AG20443 (cell line): ENCODE measurements around the gene NLGN1.
A peak's percentile ranks its signal among the peaks of the same experiment; 100 is the strongest.

Experiments
- DNase-seq: peaks from one replicate; pipeline ENCODE4 v3.0.0; 2012; ENCODE audit warnings: low spot score, mixed read lengths

NLGN1 gene

DNA sequence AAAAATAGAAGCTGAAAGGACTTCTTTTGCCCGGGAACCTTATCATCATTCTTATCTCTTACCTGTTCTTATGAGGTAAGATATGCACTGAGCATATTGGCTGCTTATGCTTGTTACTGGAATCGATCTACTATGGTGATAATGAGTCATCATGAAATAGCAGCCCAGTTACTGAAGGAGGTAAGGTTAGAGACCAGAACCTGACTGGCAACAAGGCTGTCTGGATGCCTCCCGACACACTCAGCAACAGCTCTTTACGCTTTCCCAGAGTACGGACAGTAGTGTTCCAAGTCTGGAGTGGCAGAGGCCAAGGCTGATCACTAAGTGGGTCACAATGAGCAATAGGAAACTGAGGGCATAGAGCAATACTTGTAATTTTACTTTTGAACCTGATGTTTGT, 314.1 kb downstream of the NLGN1 start:
- no peak for DNase-seq

DNA sequence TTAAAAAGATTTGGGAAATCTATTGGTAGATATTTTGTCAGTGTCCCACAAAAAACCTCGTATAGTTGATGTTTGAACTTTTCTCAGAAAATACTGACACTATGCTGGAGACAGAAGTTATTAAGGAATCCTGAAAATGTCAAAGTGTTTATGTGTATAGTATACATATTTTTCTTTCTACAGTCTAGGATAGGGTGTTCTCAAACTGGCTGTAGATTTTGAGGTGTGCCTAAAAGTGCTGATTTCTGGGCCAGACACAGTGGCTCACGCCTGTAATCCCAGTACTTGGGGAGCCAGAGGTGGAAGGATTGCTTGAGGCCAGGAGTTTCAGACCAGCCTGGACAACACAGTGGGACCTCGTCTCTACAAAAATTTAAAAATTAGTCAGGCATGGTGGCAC, 322.0 kb downstream of the NLGN1 start:
- no peak for DNase-seq

DNA sequence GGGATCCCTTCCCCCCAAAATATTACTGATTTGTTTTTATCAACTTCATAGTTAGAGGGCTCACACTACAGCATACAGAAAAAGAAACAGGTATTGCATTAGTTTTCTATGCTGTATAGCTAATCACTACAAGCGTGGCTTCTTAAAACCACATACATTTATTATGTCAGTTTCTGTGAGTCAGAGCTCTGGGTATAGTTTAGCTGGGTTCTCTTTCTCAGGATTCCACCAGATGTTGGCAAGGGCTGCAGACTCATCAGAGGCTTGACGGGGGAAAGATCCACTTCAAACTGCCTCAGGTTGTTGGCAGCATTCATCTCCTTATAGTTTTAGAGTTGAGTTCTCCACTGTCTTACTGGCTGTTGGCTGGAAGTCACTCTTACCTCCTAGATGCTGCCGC, 328.0 kb downstream of the NLGN1 start:
- DNase-seq: no peak

DNA sequence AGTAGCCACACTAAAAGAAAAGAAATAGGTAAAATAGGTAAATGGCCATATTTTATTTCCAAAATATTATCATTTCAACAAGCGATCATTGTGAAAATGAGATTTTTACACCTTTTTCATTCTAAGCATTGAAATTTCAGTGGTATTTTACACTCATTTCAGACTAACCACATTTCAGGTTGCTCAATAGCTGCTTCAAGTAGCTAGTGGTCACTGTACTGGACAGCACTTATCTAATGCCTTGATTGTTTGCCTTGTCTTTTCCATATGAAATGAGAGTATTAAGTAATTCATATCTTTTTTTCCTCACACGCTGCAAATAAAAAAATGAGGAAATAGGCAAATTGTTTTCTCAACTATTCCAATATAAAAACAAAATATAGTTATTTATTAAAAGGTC, 332.8 kb downstream of the NLGN1 start:
- no peak for DNase-seq

DNA sequence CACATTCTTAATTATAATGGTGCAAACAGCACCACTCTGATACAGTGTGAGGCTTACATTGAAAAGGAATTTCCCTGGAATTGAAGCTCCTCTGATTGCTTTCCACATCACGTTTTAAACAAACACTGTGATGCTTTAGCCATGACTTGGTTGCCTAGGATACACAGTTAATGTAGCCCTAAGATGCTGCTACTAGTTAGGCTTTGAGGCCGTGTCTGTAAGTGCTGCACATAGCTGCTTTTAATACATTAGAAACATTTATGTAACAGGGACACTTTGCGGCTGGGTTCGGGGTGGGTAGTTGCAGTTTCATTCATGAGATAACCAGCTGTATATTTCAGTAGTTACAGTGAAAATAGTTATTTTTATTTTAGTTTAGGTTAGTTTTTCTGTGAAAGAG, 334.7 kb downstream of the NLGN1 start:
- DNase-seq: peak; percentile 17

DNA sequence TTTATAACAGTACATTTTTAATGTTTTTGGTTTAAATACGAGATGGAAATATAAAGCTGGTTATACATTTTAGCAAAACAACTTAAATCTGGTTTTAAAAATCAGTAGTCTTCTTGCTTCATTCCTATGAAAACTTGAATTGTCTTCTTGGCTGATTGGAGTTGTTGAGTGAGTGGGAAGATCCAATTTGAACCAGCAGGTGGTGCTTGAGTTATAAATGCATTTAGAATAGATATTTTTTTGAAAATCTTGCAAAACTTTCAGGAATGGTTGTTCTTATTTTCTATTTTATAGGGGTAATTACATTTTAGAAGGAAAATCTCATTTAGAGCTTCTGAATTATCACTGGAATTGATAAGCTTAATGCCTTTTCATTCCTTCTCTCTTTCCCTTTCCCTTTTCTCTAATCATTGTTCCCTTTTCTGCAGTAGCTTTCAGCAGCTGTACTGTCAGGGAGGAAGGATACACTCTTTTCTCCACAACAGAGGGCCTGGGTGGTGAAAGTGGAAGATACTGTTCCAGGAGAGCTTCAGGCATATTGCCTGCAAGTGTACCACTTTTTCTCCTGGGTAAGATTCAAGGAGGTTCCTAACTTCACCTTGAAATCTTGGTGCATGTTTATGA, 335.6 kb downstream of the NLGN1 start:
- peak; percentile 39 for DNase-seq

DNA sequence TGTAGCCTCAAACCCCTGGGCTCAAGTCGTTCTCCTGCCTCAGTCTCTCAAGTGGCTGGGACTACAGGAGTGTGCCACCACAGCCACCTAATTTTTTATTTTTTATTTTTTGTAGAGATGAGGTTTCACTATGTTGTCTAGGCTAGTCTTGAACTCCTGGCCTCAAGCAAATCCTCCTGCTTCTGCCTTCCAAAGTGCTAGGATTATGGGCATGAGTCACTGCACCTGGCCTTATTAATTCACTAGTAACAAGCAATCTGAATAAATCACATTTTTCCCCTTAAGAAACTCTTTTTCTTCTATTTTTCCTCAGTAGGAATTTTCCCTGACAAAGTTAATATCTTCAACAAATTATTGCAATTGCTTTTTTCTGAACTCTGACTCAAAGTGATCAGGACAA, 336.9 kb downstream of the NLGN1 start:
- DNase-seq: no peak

DNA sequence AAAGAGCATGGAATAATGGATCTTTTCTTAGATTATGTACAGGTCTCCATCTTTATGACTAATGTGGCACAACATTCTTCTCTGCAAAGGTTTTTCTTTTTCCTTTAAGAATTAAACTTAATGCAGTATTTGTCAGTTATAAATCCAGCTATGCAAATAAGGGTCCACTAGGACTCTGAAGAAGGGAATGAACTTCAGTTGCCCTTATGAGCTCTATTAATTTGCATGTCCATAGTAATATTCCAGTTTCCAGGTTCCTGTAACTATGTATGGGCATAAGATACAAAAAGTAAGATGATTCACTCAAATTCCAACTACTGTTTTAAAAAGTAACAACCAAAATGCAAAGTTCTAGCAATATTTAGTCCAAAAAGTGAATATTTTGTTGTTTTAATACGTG, 337.4 kb downstream of the NLGN1 start:
- DNase-seq: no peak

DNA sequence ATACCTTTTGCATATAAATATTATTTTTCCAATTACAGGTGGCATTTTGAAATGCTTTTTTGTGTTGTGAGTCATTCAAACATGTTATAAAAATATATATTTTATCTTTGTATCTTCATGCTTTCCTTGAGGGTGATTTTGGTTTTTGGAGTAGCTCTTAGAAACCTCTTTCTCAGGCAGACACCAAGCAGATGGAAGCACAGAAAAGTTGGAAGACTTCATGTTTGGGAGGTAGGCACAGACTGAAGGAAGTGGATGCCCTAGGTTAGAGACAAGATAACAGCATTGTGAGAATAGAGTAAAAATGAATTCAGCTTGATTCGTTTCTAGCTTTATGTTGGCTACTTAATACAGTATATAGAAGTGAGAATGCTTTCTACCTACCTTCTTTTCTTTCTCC, 338.3 kb downstream of the NLGN1 start:
- no peak for DNase-seq

DNA sequence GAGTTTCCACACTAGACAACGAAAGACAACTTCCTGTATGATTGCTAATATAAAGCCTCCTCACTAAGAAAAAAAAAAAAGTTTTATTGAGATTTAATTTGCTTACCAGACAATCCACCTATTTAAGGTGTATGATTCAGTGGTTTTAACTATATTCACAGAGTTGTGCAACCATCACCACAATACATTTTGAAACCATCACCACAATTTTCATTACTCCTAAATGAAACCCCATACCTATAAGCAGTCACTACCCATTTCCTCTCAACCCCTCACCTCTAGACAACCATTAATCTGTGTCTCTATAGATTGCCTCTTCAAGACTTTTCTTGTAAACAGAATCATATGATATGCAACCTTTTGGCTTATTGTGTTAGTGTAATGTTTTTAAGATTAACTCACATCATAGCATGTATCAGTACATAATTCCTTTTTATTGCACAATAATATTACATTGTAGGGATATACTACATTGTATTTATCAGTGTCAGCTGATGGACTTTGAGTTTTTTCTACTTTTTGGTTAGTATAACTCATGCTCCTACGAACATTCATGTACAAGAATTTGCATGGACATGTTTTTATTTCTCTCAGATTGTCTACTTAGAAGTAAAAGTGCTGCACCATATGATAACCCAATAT, 339.7 kb downstream of the NLGN1 start:
- no peak for DNase-seq

DNA sequence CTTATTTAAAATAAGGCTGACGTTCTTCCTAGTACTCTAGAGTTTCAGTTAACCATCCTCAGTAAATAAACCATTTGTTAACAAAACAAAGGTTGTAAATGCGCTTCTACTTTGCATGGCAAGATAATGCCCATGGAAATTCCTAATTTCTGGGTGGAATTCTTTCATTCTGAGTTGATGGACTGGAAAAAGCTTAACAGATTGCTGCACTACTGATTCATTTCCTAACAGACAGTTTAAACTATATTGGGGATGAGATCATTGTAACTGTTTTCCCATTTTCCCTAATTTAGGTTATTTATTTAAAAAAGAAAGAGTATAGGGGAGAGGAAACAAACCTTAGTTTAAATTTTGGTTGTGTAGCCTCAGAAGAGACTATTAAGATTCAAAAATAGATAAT, 342.2 kb downstream of the NLGN1 start:
- DNase-seq: no peak

DNA sequence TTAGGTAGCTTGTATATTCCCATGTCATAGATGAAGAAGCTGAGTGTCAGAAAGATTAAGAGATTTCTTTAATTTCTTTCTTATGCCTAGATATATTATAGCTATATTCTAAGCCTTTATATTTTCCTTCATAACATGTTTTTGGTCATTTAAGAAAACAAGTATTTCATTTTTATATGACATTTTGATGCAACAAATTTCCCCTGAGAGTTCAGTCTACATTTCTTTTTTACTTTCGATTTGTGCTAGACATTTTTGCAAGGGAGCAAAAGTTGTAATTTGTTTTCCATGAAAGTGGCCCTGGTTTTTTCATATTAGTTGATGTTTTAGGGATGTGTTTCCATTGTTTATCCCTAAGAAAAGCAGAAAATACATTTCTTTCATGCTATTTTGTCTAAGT, 344.9 kb downstream of the NLGN1 start:
- DNase-seq: no peak

DNA sequence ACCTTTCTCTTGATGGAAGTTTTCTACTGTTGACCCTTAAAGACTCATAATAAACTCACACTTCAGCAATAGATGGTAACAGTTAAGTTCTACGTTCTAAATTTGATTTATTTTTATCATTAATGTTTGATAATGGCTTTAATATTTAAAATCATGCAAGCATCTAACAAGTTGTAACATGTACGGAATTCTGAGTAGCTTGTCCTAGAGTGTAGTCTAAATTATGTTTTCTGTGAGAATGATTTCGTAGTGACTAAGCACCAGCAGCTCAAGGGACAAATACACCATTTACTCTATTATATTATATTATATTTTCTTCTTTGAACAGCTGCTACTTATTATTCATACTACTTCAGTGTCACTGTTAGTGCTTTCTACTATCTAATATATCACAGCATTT, 345.6 kb downstream of the NLGN1 start:
- DNase-seq: no peak

DNA sequence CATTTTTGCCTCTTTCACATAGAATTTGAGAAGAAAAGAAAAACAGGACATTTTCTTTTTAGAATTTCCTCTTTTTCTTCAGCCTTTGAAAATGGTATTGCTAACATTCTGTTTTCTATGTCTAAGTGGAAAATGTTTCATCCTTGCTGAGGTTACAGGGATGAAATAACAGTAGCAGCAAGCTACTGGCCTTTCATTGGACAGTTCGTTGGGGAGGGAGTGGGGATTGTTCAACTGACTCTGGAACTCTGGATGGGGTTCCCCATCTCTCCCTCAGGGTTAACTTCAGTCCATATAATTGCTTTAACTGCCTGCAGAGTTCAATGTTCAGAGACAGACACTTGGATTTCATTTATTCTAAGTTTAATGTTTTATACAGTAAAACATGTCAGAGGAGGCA, 346.0 kb downstream of the NLGN1 start:
- DNase-seq: no peak

DNA sequence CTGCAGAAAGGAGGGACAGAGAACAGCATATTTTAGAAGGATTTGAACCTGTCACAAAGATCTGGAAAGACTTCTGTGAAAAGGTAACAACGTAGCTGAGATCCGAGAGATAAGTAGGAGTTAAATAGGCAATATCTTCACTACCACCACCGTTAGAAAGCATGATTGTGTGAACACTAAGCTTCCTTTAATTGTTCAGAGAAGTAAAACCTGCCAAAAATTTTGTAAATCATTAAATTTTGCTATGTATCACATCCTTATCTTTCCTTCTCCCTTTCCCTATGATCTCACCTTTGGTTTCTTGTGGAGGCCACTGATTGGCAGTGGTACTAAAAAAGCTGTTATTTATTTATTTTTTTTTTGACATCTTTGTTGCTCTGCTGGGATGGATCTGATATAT, 346.9 kb downstream of the NLGN1 start:
- DNase-seq: no peak

DNA sequence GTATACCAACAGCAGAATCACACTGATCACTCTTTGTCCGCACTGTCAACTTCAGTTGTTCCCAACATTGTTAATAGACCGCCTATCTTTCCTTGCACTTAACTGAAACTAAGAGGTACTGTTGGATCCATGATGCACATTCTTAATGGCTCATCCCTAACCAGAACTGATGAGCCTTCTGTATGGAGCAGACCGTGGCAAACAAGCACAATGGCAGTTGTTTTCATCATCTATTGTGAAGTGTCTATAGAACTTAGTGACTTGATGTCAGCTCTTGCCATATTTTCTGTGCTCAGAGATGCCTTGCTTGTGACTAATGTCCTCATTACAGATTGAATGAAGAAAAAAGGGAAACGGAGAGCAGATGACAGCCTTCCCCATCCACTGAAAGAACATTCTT, 347.4 kb downstream of the NLGN1 start:
- no peak for DNase-seq

DNA sequence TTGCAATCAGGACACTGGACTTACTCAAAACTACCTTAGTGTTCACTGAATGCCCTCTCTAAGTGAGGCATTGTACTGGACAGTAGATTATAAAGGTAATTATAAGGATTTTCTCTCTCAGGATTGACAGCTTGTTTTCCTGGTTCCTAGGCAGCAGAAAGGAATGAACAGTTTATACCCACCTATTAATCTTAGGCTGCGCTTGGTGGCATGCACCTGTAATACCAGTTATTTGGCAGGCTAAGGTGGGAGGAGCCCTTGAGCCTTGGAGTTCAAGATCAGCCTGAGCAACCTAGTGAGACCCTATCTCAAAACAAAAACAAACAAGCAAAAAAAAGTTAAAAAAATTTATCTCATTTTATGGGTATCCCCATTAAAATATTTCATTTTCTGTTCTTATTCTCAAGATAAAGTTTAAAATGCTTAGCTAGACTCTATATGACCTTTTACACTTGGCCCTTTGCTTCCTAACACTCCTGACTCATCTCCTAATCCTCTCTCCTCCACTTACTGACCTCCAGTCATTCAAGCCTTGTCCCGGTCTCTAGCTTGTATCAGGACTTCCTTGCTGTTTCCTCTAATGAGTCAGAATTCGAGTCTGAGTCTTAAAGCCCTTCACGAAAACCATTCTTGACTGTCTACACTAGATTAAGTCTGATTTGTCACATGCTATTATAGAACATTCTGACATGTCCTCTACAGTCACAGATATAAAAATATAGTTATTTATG, 348.6 kb downstream of the NLGN1 start:
- DNase-seq: no peak

DNA sequence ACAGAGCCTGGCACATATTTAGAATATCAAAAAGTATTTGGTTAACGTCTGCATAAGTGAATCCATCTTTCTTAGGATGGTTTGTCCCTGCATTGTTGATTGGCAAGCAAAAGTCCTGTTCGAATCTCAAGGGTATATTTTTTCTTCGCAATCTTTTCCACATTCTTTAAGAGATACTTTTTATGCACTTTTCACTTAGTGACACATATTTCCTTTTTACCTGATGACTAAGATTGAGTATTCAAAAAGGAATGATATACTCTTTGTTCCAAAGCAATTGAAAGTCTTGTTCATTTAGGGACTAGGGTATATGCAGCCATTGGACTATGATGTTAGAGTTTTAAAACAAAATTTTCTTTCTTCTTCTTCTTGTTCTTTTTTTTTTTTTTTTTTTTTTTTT, 349.9 kb downstream of the NLGN1 start:
- DNase-seq: no peak

DNA sequence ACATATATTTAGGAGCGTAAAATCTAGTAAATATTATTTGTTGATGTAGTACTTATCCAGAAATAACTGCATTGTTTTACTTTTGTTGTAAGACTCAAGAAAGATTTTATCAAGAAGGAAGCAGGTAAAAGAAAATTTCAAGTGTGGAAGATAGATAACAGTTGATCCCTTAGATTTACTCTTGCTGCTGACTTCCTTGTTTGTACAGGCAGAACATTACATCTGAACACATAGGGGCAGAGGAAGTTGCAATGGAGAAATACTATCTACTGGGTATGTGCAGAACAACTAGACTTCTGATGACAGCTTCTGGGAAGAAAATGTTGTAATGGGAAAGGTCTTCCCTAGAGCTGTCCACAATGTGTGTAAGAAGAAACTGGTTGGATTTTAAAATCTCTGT, 350.6 kb downstream of the NLGN1 start:
- DNase-seq: no peak

DNA sequence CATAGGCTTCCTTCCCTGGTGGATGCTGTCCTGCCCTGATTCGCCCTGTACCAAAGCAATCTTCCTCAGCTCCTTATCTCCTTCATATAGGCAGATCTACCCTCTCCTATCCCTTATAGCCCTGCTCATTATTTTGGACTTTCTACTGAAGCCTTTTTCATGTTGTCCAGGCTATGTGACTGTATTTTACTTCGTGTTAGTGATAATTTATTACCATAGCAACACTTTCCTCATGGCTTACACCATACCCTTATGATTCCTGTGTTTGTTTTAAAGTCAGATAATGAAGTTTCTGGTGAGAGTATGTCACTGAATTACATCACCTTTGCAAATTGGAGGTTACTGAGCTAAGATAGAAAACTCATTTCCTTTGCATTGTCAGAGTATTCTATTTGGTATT, 352.6 kb downstream of the NLGN1 start:
- peak; percentile 27 for DNase-seq

DNA sequence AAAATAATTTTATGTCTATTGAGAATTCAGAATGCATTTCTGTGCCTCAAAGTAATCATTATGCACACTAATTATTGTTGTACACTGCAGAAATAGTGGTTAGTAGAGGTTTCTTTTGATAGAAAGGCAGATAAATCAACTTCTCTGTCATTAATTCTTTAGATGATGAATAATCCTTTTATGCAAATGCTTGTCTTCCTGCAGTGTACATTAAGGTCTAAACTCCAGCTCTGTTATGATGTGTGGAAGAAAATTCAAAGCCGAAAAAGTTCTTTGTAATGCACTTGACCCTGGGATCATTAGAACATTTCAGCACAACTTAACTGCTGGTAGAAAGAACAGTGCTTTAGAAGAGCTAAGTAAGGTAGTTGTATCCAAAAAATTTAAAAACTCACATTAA, 353.0 kb downstream of the NLGN1 start:
- DNase-seq: no peak

DNA sequence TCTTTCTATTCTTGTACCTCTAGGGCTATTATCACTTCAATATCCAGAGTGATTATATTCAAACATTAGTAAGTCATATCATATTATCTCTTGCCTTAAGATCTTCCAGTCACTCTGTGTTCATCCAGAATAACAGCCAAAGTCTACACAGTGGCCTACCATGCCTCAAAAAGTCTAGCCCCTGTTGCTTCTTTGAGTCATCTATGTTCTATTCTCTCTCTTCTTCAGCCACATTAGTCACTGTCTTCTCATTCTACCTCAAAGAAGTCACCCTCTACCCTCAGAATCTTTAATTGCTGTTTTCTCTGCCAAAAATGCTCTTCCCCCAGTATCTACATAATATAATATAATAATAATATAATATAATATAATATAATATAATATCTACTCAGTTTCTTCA, 356.0 kb downstream of the NLGN1 start:
- no peak for DNase-seq

DNA sequence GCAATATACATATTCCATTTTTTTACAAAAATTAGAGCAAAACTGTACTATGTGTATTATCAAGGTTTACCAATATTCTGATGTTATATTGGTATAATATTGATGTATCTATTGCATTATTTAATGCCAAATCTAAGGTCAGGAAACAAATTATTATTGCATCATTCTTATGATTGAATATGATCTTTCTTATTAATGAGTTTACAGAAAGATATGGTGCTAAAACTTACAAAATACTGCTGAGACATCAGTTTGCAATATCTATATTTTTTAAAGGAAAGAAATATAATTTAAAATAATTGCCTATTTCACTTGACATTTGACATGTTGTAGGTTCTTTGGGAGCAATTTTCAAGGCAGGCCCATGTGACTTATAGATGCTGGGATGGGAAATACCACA, 357.6 kb downstream of the NLGN1 start:
- DNase-seq: no peak

DNA sequence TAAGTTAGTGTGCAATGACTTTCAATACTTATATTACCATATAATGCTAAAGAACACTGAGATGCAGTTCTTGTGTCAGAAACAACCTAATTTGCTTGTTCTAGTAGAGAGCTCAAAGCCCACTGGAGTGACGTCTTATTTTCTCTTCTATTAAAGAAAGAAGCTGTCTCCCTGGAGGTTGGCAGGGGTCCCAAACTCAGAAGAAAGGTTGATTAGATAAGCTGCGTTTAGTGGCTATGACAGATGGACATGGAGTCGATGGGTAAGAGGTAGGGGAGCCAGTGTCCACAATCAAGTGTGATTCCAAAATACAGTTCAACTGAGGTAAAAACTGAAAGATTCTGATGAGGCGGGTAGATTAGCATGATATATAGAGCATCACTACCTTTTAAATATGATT, 363.6 kb downstream of the NLGN1 start:
- no peak for DNase-seq
